Neural cell (in vitro differentiated cells): ENCODE results near the gene UBE2Q1.

Source experiments
- POLR2AphosphoS5 ChIP-seq: IDR thresholded peaks from 2 replicates; pipeline ENCODE4 v1.6.1; 2012
- TF ChIP-seq, protein P1 (sequence below): fragments of 450-650 bp; IDR thresholded peaks from 2 replicates; pipeline ENCODE4 v1.5.1; 2014; ENCODE audit warnings: antibody characterized with exemption, mild to moderate bottlenecking, moderate library complexity; ENCODE audit not compliant: poor library complexity, severe bottlenecking

- TF ChIP-seq, protein P1, sequence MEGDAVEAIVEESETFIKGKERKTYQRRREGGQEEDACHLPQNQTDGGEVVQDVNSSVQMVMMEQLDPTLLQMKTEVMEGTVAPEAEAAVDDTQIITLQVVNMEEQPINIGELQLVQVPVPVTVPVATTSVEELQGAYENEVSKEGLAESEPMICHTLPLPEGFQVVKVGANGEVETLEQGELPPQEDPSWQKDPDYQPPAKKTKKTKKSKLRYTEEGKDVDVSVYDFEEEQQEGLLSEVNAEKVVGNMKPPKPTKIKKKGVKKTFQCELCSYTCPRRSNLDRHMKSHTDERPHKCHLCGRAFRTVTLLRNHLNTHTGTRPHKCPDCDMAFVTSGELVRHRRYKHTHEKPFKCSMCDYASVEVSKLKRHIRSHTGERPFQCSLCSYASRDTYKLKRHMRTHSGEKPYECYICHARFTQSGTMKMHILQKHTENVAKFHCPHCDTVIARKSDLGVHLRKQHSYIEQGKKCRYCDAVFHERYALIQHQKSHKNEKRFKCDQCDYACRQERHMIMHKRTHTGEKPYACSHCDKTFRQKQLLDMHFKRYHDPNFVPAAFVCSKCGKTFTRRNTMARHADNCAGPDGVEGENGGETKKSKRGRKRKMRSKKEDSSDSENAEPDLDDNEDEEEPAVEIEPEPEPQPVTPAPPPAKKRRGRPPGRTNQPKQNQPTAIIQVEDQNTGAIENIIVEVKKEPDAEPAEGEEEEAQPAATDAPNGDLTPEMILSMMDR = no peak
- TF ChIP-seq POLR2AphosphoS5 = no peak
Observed at GRCh38 chr1:154581766-154582165, 23.3 kb upstream of the UBE2Q1 start.
